GM19193 (cell line): ENCODE results near the gene DIS3L.
A peak's percentile ranks its signal among the peaks of the same experiment; 100 is the strongest.

Source experiments
- POLR2A ChIP-seq: IDR thresholded peaks from 4 replicates; pipeline ENCODE4 v1.6.1; 2011; ENCODE audit not compliant: insufficient read depth, insufficient read length; ENCODE audit errors: extremely low read depth

The DIS3L gene

DNA sequence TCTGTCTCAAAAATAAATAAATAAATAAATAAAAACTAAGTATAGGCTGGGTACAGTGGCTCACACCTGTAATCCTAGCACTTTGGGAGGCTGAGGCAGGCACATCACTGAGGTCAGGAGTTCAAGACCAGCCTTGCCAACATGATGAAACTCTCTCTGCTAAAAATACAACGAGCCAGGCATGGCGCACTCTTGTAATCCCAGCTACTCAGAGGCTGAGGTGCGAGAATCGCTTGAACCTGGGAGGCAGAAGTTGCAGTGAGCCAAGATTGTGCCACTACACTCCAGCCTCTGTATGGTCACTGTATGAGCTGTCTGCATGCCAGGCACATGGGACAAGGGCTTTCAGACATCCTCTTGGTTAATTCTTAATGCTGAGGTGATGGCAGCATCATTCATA, 34.4 kb downstream of the DIS3L start:
- no peak for TF ChIP-seq POLR2A

DNA sequence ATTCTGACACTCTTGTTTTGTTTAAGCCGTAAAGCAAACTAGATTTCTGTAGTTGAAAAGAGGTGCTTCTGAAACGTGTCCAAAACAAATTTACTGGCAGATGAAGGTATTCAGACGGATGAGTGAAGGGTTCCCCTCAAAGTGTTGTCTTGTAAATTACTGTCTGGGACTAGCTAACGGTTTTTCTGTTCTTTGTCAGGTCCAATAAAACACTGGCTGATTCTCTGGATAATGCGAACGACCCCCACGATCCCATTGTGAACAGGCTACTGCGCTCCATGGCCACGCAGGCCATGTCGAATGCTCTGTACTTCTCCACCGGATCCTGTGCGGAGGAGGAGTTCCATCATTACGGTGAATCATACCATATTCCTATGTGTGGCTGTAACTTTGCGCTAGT, 35.4 kb downstream of the DIS3L start:
- no peak for TF ChIP-seq POLR2A

DNA sequence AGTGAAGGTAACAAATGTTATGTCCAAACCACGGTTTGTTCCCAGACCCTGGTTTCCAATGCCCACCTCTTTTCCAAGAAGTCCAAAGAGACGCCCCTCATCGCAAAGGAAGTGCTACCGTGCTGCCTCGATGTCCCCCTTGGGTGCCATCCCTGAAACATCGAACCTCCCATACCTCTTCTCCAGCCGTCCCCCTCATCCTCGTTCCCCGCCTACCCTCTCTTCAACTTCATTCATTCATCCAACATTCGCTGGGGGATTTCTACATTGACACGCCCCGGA, 62.6 kb downstream of the DIS3L start:
- TF ChIP-seq POLR2A, result no peak

DNA sequence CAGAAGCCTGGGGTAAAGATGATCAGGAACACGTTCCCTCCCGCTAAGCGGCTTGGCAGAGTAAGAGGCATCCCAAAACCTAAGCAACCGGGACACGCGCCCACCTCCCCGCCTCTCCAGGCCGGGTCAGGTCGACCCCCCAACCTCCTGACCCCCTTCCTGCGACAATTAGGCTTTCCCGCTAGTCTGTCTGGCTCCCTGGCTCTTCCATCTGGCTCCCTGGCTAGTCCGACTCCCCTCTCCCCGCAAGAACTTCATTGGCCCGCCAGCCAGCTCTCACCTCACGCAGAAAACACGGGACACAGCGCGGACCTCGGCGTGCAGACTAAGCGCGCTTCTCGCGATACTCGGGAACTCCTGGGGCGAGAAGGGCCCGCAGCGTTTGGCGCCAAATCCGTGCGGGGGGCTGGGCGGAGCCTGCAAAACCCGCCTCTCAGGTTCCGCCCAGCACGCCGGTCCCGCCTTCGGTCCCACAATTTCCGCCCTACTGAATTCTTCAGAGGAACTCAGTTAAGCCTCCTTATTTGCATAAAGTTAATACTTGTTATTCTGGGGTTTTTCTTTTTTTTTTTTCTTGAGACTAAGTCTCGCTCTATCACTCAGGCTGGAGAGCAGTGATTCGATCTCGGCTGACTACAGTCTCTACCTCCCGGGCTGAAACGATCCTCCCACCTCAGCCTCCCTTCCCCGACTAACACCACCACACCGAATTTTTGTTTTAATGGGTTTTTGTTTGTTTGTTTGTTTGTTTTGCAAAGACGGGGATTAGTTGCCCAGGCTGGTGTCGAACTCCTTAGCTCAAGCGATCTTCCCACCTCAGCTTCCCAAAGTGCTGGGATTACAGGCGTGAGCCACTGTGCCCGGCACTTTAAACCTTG, 63.2 kb downstream of the DIS3L start, which contains the start of gene TIPIN:
TSS of gene TIPIN (minus strand) at position 327 of the 878 bp plus-strand sequence. CDS start 3,738 bp downstream, outside the sequence.
- peak; percentile 82 for TF ChIP-seq POLR2A

DNA sequence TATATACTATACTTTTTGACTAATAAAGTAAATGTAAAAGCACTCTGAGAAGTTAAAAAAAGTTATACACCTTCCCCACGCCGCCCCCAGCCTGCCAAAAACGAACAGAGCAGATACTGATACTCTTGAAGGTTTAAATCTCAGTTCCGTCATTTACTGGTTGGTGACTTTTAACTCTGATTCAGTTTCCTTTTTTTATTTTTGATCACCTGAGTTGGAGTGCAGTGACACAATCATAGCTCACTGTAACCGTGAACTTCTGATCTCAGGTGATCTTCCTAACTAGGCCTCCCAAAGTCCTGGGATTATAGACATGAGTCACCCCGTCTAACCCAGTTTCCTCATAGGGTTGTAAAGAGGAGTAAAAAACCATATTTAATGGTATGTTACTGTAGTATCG, 66.4 kb downstream of the DIS3L start:
- no peak for TF ChIP-seq POLR2A

DNA sequence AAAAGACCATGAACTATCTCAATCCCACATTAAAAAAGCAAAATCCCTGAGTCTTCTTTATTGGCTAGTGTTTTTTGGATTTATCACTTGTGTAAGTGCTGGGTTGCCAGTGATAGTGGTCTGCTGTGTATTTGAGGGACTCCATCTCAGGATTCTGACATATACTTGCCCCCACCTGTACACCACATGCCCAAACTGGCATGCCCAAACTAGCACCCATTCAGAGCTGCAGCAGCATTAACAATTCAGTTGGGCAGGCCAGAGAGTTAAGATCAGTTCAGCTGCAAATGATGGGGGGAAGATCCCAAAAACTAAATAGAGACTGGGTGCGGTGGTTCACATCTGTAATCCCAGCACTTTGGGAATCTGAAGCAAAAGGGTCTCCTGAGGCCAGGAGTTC, 69.4 kb downstream of the DIS3L start:
- TF ChIP-seq POLR2A, result no peak

DNA sequence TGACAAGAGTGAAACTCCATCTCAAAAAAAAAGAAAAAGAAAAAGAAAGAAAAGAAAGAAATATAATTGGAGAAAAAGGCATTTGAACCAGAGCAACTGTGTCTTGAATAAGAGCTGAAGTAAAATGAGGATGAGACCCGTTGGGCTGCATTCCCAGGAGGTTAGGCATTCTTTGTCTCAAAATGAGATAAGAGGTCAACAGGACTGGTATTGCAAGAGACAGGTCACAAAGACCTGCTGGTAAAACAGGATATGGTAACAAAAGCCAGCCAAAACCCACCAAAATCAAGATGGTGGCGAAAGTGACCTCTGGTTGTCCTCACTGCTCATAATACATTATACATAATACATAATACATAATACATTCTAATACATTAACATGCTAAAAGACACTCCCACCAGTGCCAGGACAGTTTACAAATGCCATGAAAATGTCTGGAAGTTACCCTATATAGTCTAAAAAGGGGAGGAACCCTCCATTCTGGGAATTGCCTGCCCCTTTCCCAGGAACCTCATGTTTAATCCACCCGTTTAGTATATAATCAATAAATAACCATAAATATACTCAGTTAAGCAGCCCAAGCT, 71.7 kb downstream of the DIS3L start:
- no peak for TF ChIP-seq POLR2A

DNA sequence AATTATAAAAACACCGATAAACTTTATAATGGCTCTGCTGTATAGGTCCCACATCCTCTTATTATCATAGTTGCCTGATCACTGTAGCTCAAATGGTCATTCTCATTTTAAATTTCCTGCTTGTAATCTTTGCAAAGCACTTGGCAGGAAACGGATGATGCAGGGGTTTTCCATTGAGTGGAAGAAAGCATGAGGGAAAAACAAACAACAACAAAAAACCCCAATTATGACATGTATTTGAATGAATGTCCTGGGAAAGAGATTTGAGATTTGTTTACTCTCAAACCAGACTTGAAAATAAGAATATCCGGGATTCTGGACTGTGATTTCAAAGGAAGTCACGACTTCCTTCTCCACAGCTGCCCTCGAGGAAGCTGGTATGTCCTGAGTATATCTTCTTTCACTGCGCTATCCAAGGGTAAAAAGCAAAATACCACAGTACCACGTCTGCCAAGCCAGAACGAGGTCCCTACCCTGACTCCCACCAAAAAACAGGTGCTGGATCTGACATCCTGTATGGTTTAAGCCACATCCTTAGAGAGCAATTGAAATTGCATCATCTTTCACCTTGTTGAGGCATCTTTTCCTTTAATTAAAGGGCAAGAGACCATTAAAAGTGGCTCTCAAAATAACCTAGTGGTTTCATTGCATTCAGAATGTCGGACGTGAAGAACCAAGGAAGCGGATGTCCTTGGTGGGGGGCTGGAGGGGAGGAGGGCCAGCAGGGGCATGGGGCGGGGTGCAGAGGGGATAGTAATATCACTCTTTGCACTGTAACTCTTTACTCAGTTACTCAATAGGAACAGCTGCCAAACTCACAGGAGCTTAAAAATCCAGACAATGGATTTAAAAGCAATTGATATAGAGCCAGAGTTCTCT, 76.6 kb downstream of the DIS3L start:
- TF ChIP-seq POLR2A, result peak; percentile 27

DNA sequence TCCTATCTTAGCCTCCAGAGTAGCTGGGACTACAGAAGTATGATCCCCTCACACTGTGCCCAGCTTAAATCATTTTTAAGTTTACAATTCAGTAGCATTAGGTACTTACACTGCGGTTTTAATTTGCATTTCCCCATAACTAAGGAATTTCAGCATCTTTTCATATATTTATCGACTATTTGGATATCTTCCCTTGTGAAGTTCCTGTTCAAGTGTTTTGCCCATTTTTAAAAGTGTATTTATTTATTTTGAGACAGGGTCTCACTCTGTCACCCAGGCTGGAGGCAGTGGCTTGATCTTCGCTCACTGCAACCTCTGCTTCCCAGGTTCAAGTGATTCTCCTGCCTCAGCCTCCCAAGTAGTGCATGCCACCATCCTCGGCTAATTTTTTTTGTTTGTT, 80.8 kb downstream of the DIS3L start:
- no peak for TF ChIP-seq POLR2A

DNA sequence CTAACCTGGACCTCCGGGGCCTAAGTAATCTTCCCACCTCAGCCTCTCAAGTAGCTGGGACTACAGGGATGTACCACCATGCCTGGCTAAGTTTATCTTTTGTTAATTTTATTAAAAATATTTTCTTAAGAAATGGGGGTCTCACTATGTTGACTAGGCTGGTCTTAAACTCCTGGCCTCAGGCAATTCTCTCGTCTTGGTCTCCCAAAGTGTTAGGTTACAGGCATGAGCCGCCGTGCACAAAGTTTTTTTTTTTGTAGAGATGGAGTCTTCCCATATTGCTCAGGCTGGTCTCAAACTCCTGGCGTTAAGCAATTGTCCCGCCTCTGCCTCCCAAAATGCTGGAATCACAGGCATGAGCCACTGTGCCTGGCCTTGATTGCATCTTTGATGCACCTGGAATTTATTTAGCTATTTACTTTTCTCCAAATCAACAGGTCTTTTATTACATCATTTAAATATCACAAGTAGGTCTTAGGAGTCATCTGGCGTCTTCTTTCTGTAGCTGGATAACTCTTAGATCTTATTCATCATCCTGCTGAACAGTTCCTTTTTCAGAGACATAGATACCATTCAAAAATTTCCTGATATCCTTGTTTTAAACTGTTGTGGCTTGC, 85.6 kb downstream of the DIS3L start:
- no peak for TF ChIP-seq POLR2A
